ENCODE results near the gene CCT4.
A peak's percentile ranks its signal among the peaks of the same experiment; 100 is the strongest.

Gene CCT4

GRCh38 chr2:61853847-61854563 is 34.5 kb downstream of the CCT4 start, which contains the start of gene FAM161A (continued):
- TF ChIP-seq ZNF121 (tag by site-specific recombination; IDR thresholded peaks at IDR 0.05) (no peak), ZNF362 (tag by site-specific recombination; IDR thresholded peaks at IDR 0.05) (no peak), ZNF561 (tag by site-specific recombination; IDR thresholded peaks at IDR 0.05; ENCODE audit: borderline replicate concordance) (no peak), ZNF449 (tag by site-specific recombination; IDR thresholded peaks at IDR 0.05) (no peak), ZFP41 (tag by site-specific recombination; IDR thresholded peaks at IDR 0.05; ENCODE audit: borderline replicate concordance) (no peak), ZEB2 (tag by site-specific recombination; IDR thresholded peaks at IDR 0.05) (0 out of 2 replicates have a peak, but pooled peaks have one; percentile 16), ZNF214 (tag by site-specific recombination; IDR thresholded peaks at IDR 0.05; ENCODE audit: borderline replicate concordance) (no peak), ZNF660 (tag by site-specific recombination; IDR thresholded peaks at IDR 0.05) (no peak), ZBTB1 (tag by site-specific recombination; IDR thresholded peaks at IDR 0.05) (no peak), ZNF23 (tag by site-specific recombination; IDR thresholded peaks at IDR 0.05; ENCODE audit: borderline replicate concordance) (no peak), ZNF830 (tag by site-specific recombination; IDR thresholded peaks at IDR 0.05; ENCODE audit: low read depth) (no peak), ZNF600 (tag by site-specific recombination; IDR thresholded peaks at IDR 0.05) (no peak), ZNF837 (tag by site-specific recombination; IDR thresholded peaks at IDR 0.05) (no peak), ZFHX2 (tag by site-specific recombination; conservative IDR thresholded peaks at IDR 0.05) (no peak), ZSCAN30 (tag by site-specific recombination; IDR thresholded peaks at IDR 0.05) (peak; percentile 21; the same call in 1 of the 2 replicates), ZNF473 (tag by site-specific recombination; IDR thresholded peaks at IDR 0.05) (no peak), ZNF169 (tag by site-specific recombination; IDR thresholded peaks at IDR 0.05) (no peak), ZNF521 (tag by site-specific recombination; IDR thresholded peaks at IDR 0.05) (no peak), ZNF518A (tag by site-specific recombination; conservative IDR thresholded peaks at IDR 0.05; ENCODE audit: low read depth) (no peak), ZNF354C (tag by site-specific recombination; IDR thresholded peaks at IDR 0.05; ENCODE audit: borderline replicate concordance, low read depth) (no peak), ZNF148 (tag by site-specific recombination; IDR thresholded peaks at IDR 0.05; ENCODE audit: borderline replicate concordance) (no peak), ZBTB26 (tag by site-specific recombination; optimal IDR thresholded peaks at IDR 0.05) (peak; percentile 31), RBAK (tag by site-specific recombination; IDR thresholded peaks at IDR 0.05) (no peak), ZNF658 (tag by site-specific recombination; IDR thresholded peaks at IDR 0.05) (no peak), ZNF324 (tag by site-specific recombination; IDR thresholded peaks at IDR 0.05) (no peak), ZNF274 (IDR thresholded peaks at IDR 0.05; ENCODE audit: low read length) (no peak), ZNF274 (tag by site-specific recombination; IDR thresholded peaks at IDR 0.05; ENCODE audit: borderline replicate concordance) (no peak)

All from HEK293 (cell line).